Prostate gland (tissue), 2 donors: ENCODE results near the gene PHKG2. TPM values are rescaled to one million over a fixed set of nuclear protein-coding genes. Genes with fewer than 3 reads are reported as not detected.
A peak's percentile ranks its signal among the peaks of the same experiment; 100 is the strongest.

ENCODE experiments used
- DNase-seq: peaks from one replicate; pipeline ENCODE4 v3.0.0-alpha.2; 2019; ENCODE audit warnings: low spot score
- H3K27ac ChIP-seq, 2 donors: fragments of 200-600 bp; sonication (generic); 2 replicates each; pipeline ENCODE4 v1.5.1; 2017 to 2019
- H3K27me3 ChIP-seq: fragments of 200-600 bp; sonication (generic); replicated peaks from 2 replicates; pipeline ENCODE4 v1.5.1; 2019; ENCODE audit not compliant: insufficient read depth
- H3K36me3 ChIP-seq, 2 donors: fragments of 200-600 bp; sonication (generic); 1 replicate in 1 of 2; 2 replicates in 1 of 2; pipeline versions ENCODE4 v1.5.1 to v1.8.1; 2017 to 2019
- H3K4me1 ChIP-seq: fragments of 200-600 bp; sonication (generic); replicated peaks from 2 replicates; pipeline ENCODE4 v1.5.1; 2019
- H3K4me3 ChIP-seq, 2 donors: fragments of 200-600 bp; sonication (generic); 2 replicates each; pipeline ENCODE4 v1.5.1; 2017 to 2019
- H3K9me3 ChIP-seq: fragments of 200-600 bp; sonication (generic); 2 replicates; pipeline ENCODE4 v1.5.1; 2017
- CTCF ChIP-seq, 4 experiments: fragments of 200-600 bp in 2 of 4; fragments of 450-650 bp in 2 of 4; sonication (generic) in 2 of 4; IDR thresholded peaks; 1 replicate in 3 of 4; 2 replicates in 1 of 4; pipeline ENCODE4 v1.5.1; 2016 to 2019; ENCODE audit warnings: antibody characterized with exemption in 4 of 4, mild to moderate bottlenecking in 2 of 4, moderate library complexity in 2 of 4
- POLR2A ChIP-seq: fragments of 450-650 bp; IDR thresholded peaks from one replicate; pipeline ENCODE4 v1.6.1; 2016; ENCODE audit warnings: antibody characterized with exemption, mild to moderate bottlenecking
- POLR2AphosphoS5 ChIP-seq: sonication (generic); formaldehyde crosslinking; IDR thresholded peaks from one replicate; pipeline ENCODE4 v1.6.1; 2017; ENCODE audit warnings: antibody characterized with exemption
- WGBS: methylation state at CpG from one replicate; pipeline ENCODE4 v1.1.5; 2018; 5-methylcytosine and 5-hydroxymethylcytosine counted together
- intact Hi-C: fragments of 100-400 bp; cut with DNase I; formaldehyde crosslinking; loops from one replicate; pipeline ENCODE4 v1.14.2; 2022
- total RNA-seq, 2 donors: library from RNA; depleted of rRNA; stranded (reverse); fragments of >200 nt; gene quantifications; one replicate each; pipeline ENCODE4 v1.1.0, GENCODE V29; 2016

Gene PHKG2
- total RNA-seq, 2 donors from 2014 or later = 37.2 to 45.2 TPM

DNA sequence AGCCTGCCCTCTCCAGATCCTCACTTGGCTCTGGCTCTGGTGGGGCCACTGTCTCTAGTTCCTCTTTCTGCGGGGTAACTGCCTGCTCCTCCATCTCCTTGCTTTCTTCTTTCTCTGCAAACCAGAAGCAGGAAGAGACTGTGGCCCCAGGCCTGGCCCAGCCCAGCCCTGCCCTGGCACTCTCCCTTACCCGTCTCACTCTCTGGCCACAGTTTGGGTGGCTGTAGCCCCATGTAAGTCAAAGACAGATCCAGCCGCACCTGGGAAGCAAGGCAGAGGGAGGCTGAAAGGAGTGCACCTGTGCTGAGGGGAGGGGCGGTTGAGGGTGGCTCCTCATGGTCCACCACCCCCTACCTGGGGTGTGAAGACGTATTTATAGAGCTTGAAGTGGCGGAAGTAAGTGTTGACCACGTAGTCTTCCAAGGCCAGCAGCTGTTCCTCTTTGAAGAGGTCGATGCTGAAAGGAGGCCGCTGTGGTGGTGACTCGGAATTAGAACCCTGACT is 10.8 kb downstream of the PHKG2 start:
- Histone ChIP-seq H3K27ac (no peak overlapping the region), H3K4me3 (no peak overlapping the region), H3K36me3 (no peaks in the 10 kb centered on the region), H3K9me3 (no peaks in the 10 kb centered on the region), H3K27me3 (no peaks in the 10 kb centered on the region), H3K4me1 (peaks cover 16% of the 10 kb centered on the region)
- WGBS = 86% methylated on average over 10 of the region's 10 CpGs
- DNase-seq = no peak
- intact Hi-C loops = no loop called here
- TF ChIP-seq POLR2A = no peak

- intact Hi-C loops = loop anchor here (2.0 kb wide), 1 partner anchor 13 kb away; no protein-coding TSS in a partner anchor
Observed at GRCh38 chr16:30760001-30760559, 11.9 kb downstream of the PHKG2 start.

GRCh38 chr16:30760577-30761426 is 12.6 kb downstream of the PHKG2 start:
- Histone ChIP-seq H3K4me3 (peak overlapping the region; percentile 56 to 80), H3K36me3 (peaks cover 5 to 10% of the 10 kb centered on the region in 2 donors), H3K27me3 (no peaks in the 10 kb centered on the region), H3K4me1 (peaks cover 16% of the 10 kb centered on the region), H3K27ac (peak overlapping the region; percentile 86 to 92), H3K9me3 (no peaks in the 10 kb centered on the region)
- intact Hi-C loops = loop anchor here (2.0 kb wide), 1 partner anchor 14 kb away; no protein-coding TSS in a partner anchor
- 26% methylated on average over 26 of the region's 26 CpGs for WGBS
- TF ChIP-seq CTCF (IDR thresholded peaks at IDR 0.05) = no peak
- no peak for DNase-seq

More at GRCh38 chr16:30760001-30760559, 11.9 kb downstream of the PHKG2 start:
- Histone ChIP-seq H3K9me3 (no peaks in the 10 kb centered on the region), H3K27ac (no peak overlapping the region), H3K27me3 (no peaks in the 10 kb centered on the region), H3K4me3 (no peak overlapping the region), H3K36me3 (peaks cover 0 to 7% of the 10 kb centered on the region in 2 donors), H3K4me1 (peaks cover 16% of the 10 kb centered on the region)
- DNase-seq = no peak
- TF ChIP-seq POLR2A = no peak
- no peak for TF ChIP-seq CTCF (IDR thresholded peaks at IDR 0.05)
- no peak for TF ChIP-seq POLR2AphosphoS5
- 82% methylated on average over 7 of the region's 7 CpGs for WGBS

DNA sequence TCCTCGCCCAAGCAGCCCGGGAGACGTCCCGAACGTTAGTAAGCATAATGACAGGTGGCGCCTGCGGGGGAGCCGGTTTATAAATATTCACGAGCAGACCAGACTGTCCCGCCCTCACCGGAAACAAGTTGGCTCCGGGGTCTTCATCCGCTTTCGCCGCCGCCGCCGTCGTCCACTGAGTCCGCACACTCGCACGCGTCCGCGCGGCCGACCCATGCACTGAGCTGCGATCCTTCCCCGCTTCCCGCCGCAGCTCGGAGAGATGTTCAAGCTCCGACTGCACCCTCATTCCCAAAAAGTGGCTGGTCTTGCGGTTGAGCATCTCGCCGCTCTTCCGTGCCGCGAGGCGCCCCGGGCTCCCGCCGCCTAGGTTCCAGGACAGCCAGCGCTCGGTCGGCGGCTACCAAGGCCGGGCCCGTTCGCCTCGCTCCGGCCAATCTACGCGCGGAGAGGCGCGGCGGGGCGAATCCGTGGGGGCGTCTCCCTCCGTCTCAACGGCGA is 13.3 kb downstream of the PHKG2 start:
- peaks cover 10 to 11% of the 10 kb centered on the region in 2 donors for H3K36me3 ChIP-seq
- peak overlapping the region; percentile 56 to 80 for H3K4me3 ChIP-seq
- peaks cover 16% of the 10 kb centered on the region for H3K4me1 ChIP-seq
- H3K9me3 ChIP-seq = no peaks in the 10 kb centered on the region
- H3K27ac ChIP-seq = peak overlapping the region; percentile 86 to 92
- WGBS = under 1% methylated on average over 54 of the region's 64 CpGs
- no peaks in the 10 kb centered on the region for H3K27me3 ChIP-seq
- no peak for DNase-seq
- no peak for TF ChIP-seq CTCF (IDR thresholded peaks at IDR 0.05)
- no peak for TF ChIP-seq POLR2A
- no peak for TF ChIP-seq POLR2AphosphoS5
- intact Hi-C loops = loop anchor here (2.0 kb wide), 1 partner anchor 15 kb away; no protein-coding TSS in a partner anchor
